ENCODE data around the gene PIP5KL1.

- TF ChIP-seq CTCF (IDR thresholded peaks at IDR 0.05) (no peak), POLR2A (IDR thresholded peaks at IDR 0.05) (no peak), POLR2AphosphoS5 (IDR thresholded peaks at IDR 0.05) (no peak), EP300 (IDR thresholded peaks at IDR 0.05) (no peak)
Measured at GRCh38 chr9:127893392-127893791, 37.2 kb downstream of the PIP5KL1 start.
